ENCODE results near the gene CCDC93.

The CCDC93 gene

GRCh38 chr2:117987121-117987520, 26.7 kb downstream of the CCDC93 start:
- no peak for DNase-seq

GRCh38 chr2:117985092-117985491, 28.8 kb downstream of the CCDC93 start:
- DNase-seq, result no peak

DNA sequence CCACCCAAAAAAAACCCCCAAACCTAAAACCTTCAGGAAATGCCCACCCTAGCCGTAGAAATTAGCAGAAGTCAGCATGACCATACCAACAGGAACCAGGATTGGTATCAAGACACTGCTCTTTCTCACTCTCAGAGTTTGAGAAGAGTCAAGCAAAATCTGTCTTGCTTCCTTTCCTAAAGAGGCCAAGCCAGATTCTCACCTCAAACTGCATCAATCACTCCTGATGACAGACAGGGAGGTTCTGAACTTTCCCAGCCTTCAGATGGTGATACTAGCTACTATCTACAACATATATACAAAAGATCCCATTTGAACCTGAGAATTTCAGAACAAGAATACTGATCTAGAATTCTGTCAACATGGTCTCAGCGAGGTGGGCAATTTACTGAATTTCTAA, 29.7 kb downstream of the CCDC93 start:
- DNase-seq, result no peak

DNA sequence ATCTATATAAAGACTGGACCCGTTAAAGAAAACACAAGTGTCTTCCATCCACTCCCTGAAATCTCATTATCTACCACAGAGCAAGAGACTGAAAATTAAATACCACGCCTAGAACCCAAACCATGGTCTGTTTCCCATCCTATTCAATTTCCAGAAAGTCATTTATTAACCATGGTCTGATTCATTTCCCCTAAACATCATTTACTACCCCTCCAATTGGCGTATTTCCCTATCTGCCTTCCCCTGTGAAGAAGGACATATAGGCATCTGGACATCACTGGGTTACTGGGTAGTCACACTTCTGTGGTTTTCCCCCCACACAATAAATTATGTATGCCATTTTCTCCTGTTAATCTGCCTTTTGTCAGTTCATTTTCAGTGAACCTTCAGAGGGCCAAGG, 30.8 kb downstream of the CCDC93 start:
- DNase-seq, result no peak

DNA sequence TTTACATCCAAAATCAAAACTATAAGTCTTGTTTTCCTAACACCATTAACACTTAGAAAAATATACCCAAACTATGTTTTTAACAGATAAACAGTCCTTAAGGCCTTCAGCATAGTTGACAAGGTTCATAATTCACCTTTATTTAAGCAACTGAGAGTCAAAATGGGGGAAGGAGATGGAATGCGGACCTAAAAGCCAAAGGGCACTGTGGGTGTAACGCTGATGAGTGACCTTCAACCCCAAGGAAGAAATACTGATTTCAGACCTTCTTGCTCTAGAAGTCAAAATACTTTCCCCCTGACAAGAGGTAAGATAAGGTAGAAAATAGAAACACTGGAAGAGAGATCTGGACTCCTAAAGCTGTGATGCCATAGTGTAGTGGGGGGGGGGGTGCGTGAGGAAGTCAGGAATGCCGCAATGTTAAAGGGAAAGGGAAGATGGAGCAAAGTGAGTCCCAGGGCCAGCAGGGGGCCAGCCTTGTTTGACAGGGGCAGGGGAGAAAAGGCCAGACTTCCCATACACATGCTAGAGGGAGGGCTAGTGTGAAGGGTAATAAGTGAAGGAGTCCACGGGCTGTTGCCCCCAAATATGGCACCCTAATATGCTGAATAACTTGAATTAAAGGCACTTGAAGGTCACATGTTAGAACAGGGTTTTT, 31.4 kb downstream of the CCDC93 start:
- no peak for DNase-seq

DNA sequence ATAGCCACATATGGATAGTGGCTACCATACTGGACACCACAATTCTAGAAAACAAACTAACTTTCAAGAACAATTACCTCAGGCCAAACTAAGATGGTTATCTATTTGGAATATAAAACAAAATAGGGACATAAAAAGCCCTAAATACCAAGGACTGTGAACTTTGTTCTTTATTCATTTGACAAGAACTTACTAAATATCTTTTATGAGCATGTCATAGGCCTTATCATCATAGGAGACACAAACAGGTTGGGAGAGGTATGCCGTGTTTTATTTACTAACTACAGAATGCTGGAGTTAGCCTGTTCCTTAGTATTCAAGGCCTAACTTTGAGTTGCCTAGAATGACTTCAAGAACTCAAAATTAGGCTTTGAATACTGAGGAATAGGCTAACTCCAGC, 32.1 kb downstream of the CCDC93 start:
- DNase-seq, result no peak

DNA sequence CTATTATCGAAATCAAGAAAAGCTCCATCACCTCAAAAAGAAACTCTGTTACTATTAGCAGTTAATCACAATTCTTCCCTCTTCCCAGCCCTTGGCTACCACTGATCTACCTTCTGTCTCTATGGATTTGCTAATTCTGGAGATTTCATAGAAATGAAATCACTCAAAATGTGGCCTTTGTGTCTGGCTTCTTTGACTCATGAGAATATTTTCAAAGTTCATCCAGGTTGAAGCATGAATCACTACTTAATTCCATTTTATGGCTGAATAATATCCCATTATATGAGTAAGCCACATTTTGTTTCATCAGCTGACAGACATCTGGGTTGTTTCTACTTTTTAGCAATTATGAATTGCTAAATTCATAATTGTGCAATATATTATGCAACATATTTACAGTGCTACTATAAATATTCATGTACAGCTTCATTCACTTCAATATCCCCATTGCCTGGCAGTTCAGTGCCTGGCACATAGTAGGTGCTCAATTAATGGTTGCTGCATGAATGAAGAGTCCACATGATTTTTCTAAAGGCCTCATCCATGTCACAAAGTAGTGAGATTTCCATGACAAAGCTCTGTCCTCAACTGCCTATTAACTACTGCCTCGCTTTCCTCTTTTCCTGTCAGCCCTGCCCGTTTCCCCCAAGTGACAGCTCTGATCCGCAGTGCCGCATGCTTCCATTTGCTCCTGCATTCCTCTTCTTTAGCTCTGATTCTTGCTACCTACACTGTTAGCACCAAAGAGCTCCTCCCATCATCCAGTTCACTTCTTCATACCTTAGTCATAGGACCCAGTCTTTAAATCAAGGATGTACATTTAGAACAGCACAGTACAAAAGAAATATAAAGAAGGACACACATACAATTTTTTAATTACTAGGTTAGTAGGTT, 32.8 kb downstream of the CCDC93 start:
- DNase-seq, result no peak

GRCh38 chr2:117979911-117980701, 33.8 kb downstream of the CCDC93 start:
- DNase-seq, result no peak

DNA sequence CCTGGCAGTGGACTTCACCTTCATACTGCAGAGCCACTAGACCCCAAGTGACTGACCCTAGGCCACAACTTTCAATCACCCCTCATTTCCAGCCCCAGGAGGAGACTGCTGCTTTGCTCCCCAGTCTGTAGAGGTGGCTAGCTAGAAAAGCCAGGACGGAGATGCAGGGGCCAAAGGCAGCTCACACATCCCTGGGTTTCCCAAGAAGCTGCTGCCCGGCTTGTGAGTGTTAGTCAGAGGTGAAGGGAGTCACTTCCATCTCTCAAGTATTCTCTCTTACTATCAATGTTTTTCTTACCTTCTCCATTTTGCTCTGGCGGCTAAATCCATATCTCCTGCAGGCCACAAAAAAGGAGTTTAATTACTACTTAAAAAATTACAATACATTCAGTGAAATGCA, 36.2 kb downstream of the CCDC93 start:
- DNase-seq, result no peak

- no peak for DNase-seq
Measured at GRCh38 chr2:117976581-117976980, 37.3 kb downstream of the CCDC93 start.

DNA sequence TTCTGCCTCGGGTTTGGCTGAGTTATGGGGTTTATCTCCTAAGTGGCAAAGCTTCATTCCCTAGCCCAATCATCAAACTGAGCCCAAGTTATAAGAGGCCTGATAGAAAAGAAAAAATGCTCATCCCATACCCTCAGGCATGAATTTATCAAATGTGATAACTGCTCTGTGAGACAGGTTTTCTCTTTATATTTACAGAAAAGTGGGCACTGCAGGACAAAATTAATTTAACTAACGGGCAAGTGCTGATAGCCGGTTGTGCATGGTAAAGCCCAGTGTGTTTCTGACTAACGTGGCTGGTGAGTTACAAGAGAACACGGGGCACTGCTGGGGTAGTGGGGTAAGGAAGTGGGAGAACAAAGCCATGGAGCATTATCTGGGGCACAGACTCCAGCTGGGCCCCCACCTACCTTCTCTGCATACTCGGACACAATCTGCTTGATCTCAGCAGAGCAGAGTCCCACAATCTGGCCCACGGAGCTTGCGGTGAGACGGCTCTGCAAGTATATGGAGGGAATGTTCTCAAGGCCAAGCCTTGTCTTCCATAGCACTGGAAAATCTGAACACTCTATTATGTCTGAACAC, 40.3 kb downstream of the CCDC93 start:
- DNase-seq, result no peak

DNA sequence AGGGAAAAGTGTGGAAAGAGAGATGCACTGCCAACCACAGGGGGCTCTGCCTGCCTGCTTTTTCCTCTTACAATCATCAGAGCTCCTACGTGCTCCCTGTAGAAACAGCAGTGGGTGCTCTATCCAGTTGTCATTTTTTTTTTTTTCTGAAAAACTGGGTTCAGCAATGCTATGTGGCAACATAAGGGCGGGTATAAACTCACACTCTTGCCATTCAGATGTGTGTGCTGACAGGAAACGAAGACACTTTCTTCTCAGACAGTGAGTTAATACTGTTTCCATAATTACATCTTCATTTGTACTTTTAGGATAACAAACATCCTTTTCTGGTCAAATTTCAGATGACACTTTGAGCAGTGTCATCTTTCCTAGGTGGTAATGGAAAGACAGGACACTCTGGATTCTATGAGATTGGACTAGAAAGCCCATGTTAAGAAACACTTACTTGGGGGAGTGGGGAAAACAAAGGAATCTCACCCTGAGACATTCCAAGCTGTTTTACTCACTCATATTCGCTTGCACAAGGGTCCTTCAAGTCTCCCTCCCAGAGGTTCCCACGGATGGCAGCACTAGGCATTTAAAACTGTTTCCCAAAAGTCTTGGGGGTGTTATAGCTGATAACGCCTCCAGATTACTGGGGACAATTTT, 41.3 kb downstream of the CCDC93 start:
- DNase-seq, result no peak

DNA sequence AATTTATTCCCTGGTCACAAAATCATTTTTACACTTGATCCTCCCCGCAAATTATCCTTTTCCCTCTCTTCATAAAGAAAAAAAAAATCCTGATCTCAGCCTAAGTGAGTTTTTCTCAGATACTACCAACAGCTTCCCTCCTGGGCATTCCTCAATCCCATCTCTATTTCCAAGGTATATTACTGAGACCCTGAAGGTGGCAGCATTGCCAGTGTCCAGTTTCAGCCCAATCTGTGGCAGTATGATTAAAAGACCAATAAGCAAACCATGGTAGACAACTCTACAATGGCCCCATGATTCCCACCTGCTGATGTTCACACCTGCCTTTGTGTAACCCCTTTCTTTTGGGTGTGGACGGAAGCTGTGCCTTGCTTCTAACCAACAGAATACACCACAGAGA, 45.1 kb downstream of the CCDC93 start:
- no peak for DNase-seq

DNA sequence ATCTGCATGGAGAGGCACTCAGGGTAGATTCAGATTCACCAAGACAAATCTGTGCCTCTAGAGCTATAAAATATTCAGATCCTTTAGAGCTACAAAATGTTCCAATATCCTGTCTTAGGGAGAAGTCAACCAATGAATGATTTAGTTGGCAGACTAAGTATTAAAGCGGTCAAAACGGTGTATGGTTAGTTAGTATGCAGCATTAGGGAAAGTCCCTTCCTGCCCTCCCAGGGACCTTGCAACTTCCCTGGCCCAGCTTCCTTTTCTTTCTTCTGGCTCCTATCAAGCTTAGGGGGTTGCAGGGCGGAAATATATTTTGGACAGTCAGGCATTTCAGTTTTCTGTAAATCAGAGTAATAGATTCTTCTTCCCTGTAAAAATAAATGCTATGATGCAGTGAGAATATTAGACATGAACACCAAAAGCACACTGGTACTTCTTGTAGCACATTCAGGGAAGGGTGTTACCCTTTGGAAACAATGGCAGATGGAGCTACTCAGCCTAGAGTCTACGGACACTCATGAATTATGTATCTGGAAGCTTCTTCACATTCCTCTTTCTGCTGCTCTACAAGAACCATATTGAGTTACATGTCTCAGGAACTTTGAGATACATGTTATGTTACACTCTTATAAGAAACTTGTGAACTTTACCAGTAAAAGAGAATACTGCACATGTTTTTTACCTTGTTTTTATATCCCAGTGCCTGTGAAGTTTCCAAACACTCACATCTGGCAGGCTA, 45.7 kb downstream of the CCDC93 start:
- DNase-seq, result no peak

DNA sequence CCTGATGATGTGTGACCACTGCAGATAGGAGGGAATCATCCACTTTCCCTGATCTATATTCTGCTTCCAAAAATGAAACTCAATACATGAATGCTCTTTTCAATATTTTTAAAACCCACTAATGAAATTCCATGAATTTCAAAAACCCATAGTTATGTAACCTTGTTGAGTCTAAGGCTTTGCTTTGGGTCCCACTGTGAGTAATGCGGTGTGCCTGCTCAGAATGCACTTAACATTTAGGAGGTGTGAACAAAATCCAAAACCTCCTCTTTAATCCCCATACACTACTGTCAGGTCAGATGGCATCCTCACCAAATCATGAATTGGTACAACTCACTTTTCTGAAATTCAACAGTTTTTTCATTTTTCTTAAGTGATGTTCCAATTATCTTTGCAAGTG, 50.4 kb downstream of the CCDC93 start:
- DNase-seq, result no peak

- DNase-seq, result no peak
Measured at GRCh38 chr2:117961201-117961600, 52.7 kb downstream of the CCDC93 start.

GRCh38 chr2:117960231-117960630, 53.6 kb downstream of the CCDC93 start:
- DNase-seq, result no peak

DNA sequence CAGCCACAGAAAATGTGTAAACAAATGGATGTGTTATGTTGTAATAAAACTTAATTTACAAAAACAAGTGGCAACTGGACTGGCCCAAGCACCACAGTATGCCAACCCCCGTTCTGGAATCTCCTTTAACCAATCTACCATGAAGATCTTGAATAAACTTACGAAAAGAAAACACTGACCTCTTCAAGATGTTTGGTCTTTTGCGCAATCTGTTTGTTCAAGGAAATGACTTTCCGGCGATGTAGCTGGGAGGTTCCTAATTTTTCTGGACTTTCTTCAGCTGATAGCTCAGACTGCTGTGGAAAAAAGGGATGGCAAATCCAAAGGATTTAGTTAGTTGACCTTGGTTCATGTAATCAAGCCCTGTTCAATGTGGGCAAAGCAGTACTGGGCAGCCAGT, 55.7 kb downstream of the CCDC93 start:
- no peak for DNase-seq

GRCh38 chr2:117957616-117958015, 56.3 kb downstream of the CCDC93 start:
- no peak for DNase-seq

GRCh38 chr2:117956036-117956796, 57.7 kb downstream of the CCDC93 start:
- no peak for DNase-seq

GRCh38 chr2:117953231-117953630, 60.6 kb downstream of the CCDC93 start:
- no peak for DNase-seq

All from stimulated activated CD4-positive, alpha-beta T cell treated with anti-CD3 and anti-CD28 coated beads, Interleukin-2, amount 100 ng/mL, for 24 hours (primary cell).